ENCODE data around the gene KMT2B. TPM values are rescaled to one million over a fixed set of nuclear protein-coding genes. Genes with fewer than 3 reads are reported as not detected.
A peak's percentile ranks its signal among the peaks of the same experiment; 100 is the strongest.

Gene KMT2B
- total RNA-seq, 1 donor from 2014 or later, result 65.2 TPM

- DNase-seq (ENCODE audit: low spot score), result no peak
- no peaks in the 10 kb centered on the region for H3K27me3 Mint-ChIP-seq (ENCODE audit: insufficient read depth)
Measured at GRCh38 chr19:35752746-35753350, 35.0 kb downstream of the KMT2B start.

GRCh38 chr19:35753634-35754369, 36.0 kb downstream of the KMT2B start:
- H3K4me3 Mint-ChIP-seq, result no peak overlapping the region
- intact Hi-C loops (cut with micrococcal nuclease), result no loop called here
- no peaks in the 10 kb centered on the region for H3K27me3 Mint-ChIP-seq (ENCODE audit: insufficient read depth)
- no peaks in the 10 kb centered on the region for H3K9me3 Mint-ChIP-seq
- peaks cover 15% of the 10 kb centered on the region for H3K36me3 Mint-ChIP-seq (ENCODE audit: low read depth)
- no peak for DNase-seq (ENCODE audit: low spot score)
- peaks cover 36% of the 10 kb centered on the region for H3K4me1 Mint-ChIP-seq (ENCODE audit: low read depth)
- H3K27ac Mint-ChIP-seq, result no peak overlapping the region

More at GRCh38 chr19:35752746-35753350, 35.0 kb downstream of the KMT2B start:
- H3K4me1 Mint-ChIP-seq (ENCODE audit: low read depth), result peaks cover 41% of the 10 kb centered on the region
- H3K36me3 Mint-ChIP-seq (ENCODE audit: low read depth), result peaks cover 17% of the 10 kb centered on the region
- H3K9me3 Mint-ChIP-seq, result no peaks in the 10 kb centered on the region
- H3K27ac Mint-ChIP-seq, result no peak overlapping the region
- intact Hi-C loops (cut with micrococcal nuclease), result no loop called here
- no peak overlapping the region for H3K4me3 Mint-ChIP-seq

GRCh38 chr19:35754370-35755130, 36.7 kb downstream of the KMT2B start:
- intact Hi-C loops (cut with micrococcal nuclease), result loop anchor here (5.0 kb wide), 1 partner anchor 207 kb away; the partner anchor contains the start of gene TMEM147
- Mint-ChIP-seq H3K9me3 (no peaks in the 10 kb centered on the region), H3K27ac (no peak overlapping the region), H3K4me3 (peak overlapping the region; percentile 11), H3K27me3 (ENCODE audit: insufficient read depth) (no peaks in the 10 kb centered on the region), H3K4me1 (ENCODE audit: low read depth) (peaks cover 37% of the 10 kb centered on the region), H3K36me3 (ENCODE audit: low read depth) (peaks cover 16% of the 10 kb centered on the region)
- no peak for DNase-seq (ENCODE audit: low spot score)

- Mint-ChIP-seq H3K4me1 (ENCODE audit: low read depth) (peaks cover 33% of the 10 kb centered on the region), H3K27ac (no peak overlapping the region), H3K4me3 (peak overlapping the region; percentile 63), H3K27me3 (ENCODE audit: insufficient read depth) (no peaks in the 10 kb centered on the region), H3K36me3 (ENCODE audit: low read depth) (peaks cover 19% of the 10 kb centered on the region), H3K9me3 (no peaks in the 10 kb centered on the region)
- intact Hi-C loops (cut with micrococcal nuclease), result loop anchor here (5.0 kb wide), 1 partner anchor 208 kb away; the partner anchor contains the start of gene TMEM147
- DNase-seq (ENCODE audit: low spot score), result no peak
Measured at GRCh38 chr19:35755131-35755549, 37.3 kb downstream of the KMT2B start.

- Mint-ChIP-seq H3K9me3 (no peaks in the 10 kb centered on the region), H3K4me1 (ENCODE audit: low read depth) (peaks cover 29% of the 10 kb centered on the region), H3K36me3 (ENCODE audit: low read depth) (peaks cover 19% of the 10 kb centered on the region), H3K27me3 (ENCODE audit: insufficient read depth) (no peaks in the 10 kb centered on the region), H3K4me3 (peak overlapping the region; percentile 63), H3K27ac (no peak overlapping the region)
- DNase-seq (ENCODE audit: low spot score), result peak; percentile 44
- intact Hi-C loops (cut with micrococcal nuclease), result loop anchor here (5.0 kb wide), 1 partner anchor 208 kb away; the partner anchor contains the start of gene TMEM147
Measured at GRCh38 chr19:35755550-35756376, 38.0 kb downstream of the KMT2B start.

GRCh38 chr19:35756377-35757230, 38.8 kb downstream of the KMT2B start, which contains the start of gene HSPB6:
Gene HSPB6 (minus strand): TSS chr19:35757029. CDS start chr19:35757008, 21 bp downstream.
- intact Hi-C loops (cut with micrococcal nuclease), result loop anchor here (5.0 kb wide), 1 partner anchor 209 kb away; the partner anchor contains the start of gene TMEM147
- peak within 1 kb of the TSS; percentile 89 for H3K4me3 Mint-ChIP-seq
- H3K9me3 Mint-ChIP-seq, result no peaks in the 10 kb centered on the region
- H3K4me1 Mint-ChIP-seq (ENCODE audit: low read depth), result peaks cover 29% of the 10 kb centered on the region
- H3K27ac Mint-ChIP-seq, result peak within 1 kb of the TSS; percentile 90
- no peaks in the 10 kb centered on the region for H3K27me3 Mint-ChIP-seq (ENCODE audit: insufficient read depth)
- no peak for DNase-seq (ENCODE audit: low spot score)
- peaks cover 19% of the 10 kb centered on the region for H3K36me3 Mint-ChIP-seq (ENCODE audit: low read depth)

GRCh38 chr19:35757231-35757748, 39.5 kb downstream of the KMT2B start:
- intact Hi-C loops (cut with micrococcal nuclease), result loop anchor here (5.0 kb wide), 1 partner anchor 210 kb away; the partner anchor contains the start of gene TMEM147
- H3K4me3 Mint-ChIP-seq, result peak overlapping the region; percentile 89
- H3K27ac Mint-ChIP-seq, result peak overlapping the region; percentile 90
- peaks cover 24% of the 10 kb centered on the region for H3K36me3 Mint-ChIP-seq (ENCODE audit: low read depth)
- H3K9me3 Mint-ChIP-seq, result no peaks in the 10 kb centered on the region
- DNase-seq (ENCODE audit: low spot score), result no peak
- H3K27me3 Mint-ChIP-seq (ENCODE audit: insufficient read depth), result no peaks in the 10 kb centered on the region
- H3K4me1 Mint-ChIP-seq (ENCODE audit: low read depth), result peaks cover 29% of the 10 kb centered on the region

GRCh38 chr19:35757749-35758608, 40.2 kb downstream of the KMT2B start, which contains the start of gene PROSER3:
Gene PROSER3 (plus strand): TSS chr19:35758176. CDS start chr19:35758216, 40 bp downstream.
- Mint-ChIP-seq H3K27me3 (ENCODE audit: insufficient read depth) (no peaks in the 10 kb centered on the region), H3K9me3 (no peaks in the 10 kb centered on the region)
- intact Hi-C loops (cut with micrococcal nuclease), result loop anchor here (1.0 to 5.0 kb wide), 8 partner anchors 10 to 211 kb away; partner anchors contain the start of genes ARHGAP33, COX6B1, LIN37 and TMEM147

GRCh38 chr19:35759697-35760096, 41.9 kb downstream of the KMT2B start:
- Mint-ChIP-seq H3K36me3 (ENCODE audit: low read depth) (peaks cover 18% of the 10 kb centered on the region), H3K27me3 (ENCODE audit: insufficient read depth) (no peaks in the 10 kb centered on the region), H3K4me1 (ENCODE audit: low read depth) (peaks cover 28% of the 10 kb centered on the region), H3K9me3 (no peaks in the 10 kb centered on the region), H3K27ac (peak overlapping the region; percentile 63), H3K4me3 (peak overlapping the region; percentile 89)
- DNase-seq (ENCODE audit: low spot score), result no peak
- intact Hi-C loops (cut with micrococcal nuclease), result loop anchor here (2.0 to 5.0 kb wide), 2 partner anchors 57 to 212 kb away; partner anchors contain the start of gene TMEM147

More at GRCh38 chr19:35757749-35758608, 40.2 kb downstream of the KMT2B start, which contains the start of gene PROSER3:
- DNase-seq (ENCODE audit: low spot score), result peak; percentile 99
- Mint-ChIP-seq H3K4me3 (peak within 1 kb of the TSS; percentile 89), H3K36me3 (ENCODE audit: low read depth) (peaks cover 24% of the 10 kb centered on the region), H3K4me1 (ENCODE audit: low read depth) (peaks cover 29% of the 10 kb centered on the region), H3K27ac (peak within 1 kb of the TSS; percentile 90)

GRCh38 chr19:35760711-35761349, 43.0 kb downstream of the KMT2B start:
- Mint-ChIP-seq H3K4me3 (no peak overlapping the region), H3K4me1 (ENCODE audit: low read depth) (peaks cover 23% of the 10 kb centered on the region), H3K36me3 (ENCODE audit: low read depth) (peaks cover 16% of the 10 kb centered on the region), H3K9me3 (no peaks in the 10 kb centered on the region), H3K27me3 (ENCODE audit: insufficient read depth) (no peaks in the 10 kb centered on the region), H3K27ac (no peak overlapping the region)
- DNase-seq (ENCODE audit: low spot score), result no peak
- intact Hi-C loops (cut with micrococcal nuclease), result no loop called here

Data from activated T-helper 1 cell treated with anti-CD3 and anti-CD28 coated beads, Interleukin-12 subunit alpha, Interleukin-12 subunit beta, Interleukin-2, Interleukin-4 antibody, amounts not matched to agents 30 ng/mL and 10 ng/mL and 1 ng/mL, durations not matched to agents 14 hours and 24 hours and 36 hours (primary cell).